Endothelial cell (in vitro differentiated cells): ENCODE results near the gene SAMD15. TPM values are rescaled to one million over a fixed set of nuclear protein-coding genes. Genes with fewer than 3 reads are reported as not detected.

ENCODE experiments used
- DNase-seq: peaks from one replicate; pipeline ENCODE4 v3.0.0; 2021; ENCODE audit warnings: low spot score
- H3K27ac Mint-ChIP-seq: one replicate; pipeline ENCODE4 v1.8.0; 2021; ENCODE audit warnings: mixed read lengths, inconsistent platforms; ENCODE audit not compliant: unreplicated experiment
- H3K27me3 Mint-ChIP-seq: one replicate; pipeline ENCODE4 v1.8.0; 2021; ENCODE audit warnings: mild to moderate bottlenecking, moderate library complexity, mixed read lengths, inconsistent platforms; ENCODE audit not compliant: unreplicated experiment
- H3K36me3 Mint-ChIP-seq: one replicate; pipeline ENCODE4 v1.8.0; 2021; ENCODE audit warnings: mild to moderate bottlenecking, low read depth, mixed read lengths, inconsistent platforms; ENCODE audit not compliant: unreplicated experiment
- H3K4me1 Mint-ChIP-seq: one replicate; pipeline ENCODE4 v1.8.0; 2021; ENCODE audit warnings: mild to moderate bottlenecking, mixed read lengths, inconsistent platforms; ENCODE audit not compliant: unreplicated experiment
- H3K4me3 Mint-ChIP-seq: one replicate; pipeline ENCODE4 v1.8.0; 2021; ENCODE audit warnings: mild to moderate bottlenecking, mixed read lengths, inconsistent platforms; ENCODE audit not compliant: unreplicated experiment
- H3K9me3 Mint-ChIP-seq: one replicate; pipeline ENCODE4 v1.8.0; 2021; ENCODE audit warnings: mixed read lengths, inconsistent platforms; ENCODE audit not compliant: unreplicated experiment
- CTCF ChIP-seq: fragments of 200-600 bp; sonication (generic); IDR thresholded peaks from one replicate; pipeline ENCODE4 v1.5.0; 2021; ENCODE audit warnings: antibody characterized with exemption; ENCODE audit not compliant: unreplicated experiment
- total RNA-seq: library from RNA; stranded (reverse); fragmentation: NEBNext Ultra II Directional; extraction: Animal tissue kit (Norgen Biotek cat#: 25700); gene quantifications from one replicate; pipeline ENCODE4 v1.2.1, GENCODE V29; 2021; ENCODE audit not compliant: unreplicated experiment

Gene SAMD15
- total RNA-seq, 1 donor from 2014 or later = 1.7 TPM

GRCh38 chr14:77375164-77375950 lies 1.8 kb upstream of the SAMD15 start:
- H3K4me3 Mint-ChIP-seq = peak overlapping the region; percentile 77
- H3K27ac Mint-ChIP-seq = no peak overlapping the region
- H3K36me3 Mint-ChIP-seq = no peaks in the 10 kb centered on the region
- no peaks in the 10 kb centered on the region for H3K9me3 Mint-ChIP-seq
- peaks cover 12% of the 10 kb centered on the region for H3K4me1 Mint-ChIP-seq
- TF ChIP-seq CTCF = no peak
- H3K27me3 Mint-ChIP-seq = peaks cover 3% of the 10 kb centered on the region
- DNase-seq = no peak

- Mint-ChIP-seq H3K27ac (peak overlapping the region; percentile 85), H3K36me3 (no peaks in the 10 kb centered on the region), H3K27me3 (peaks cover 5% of the 10 kb centered on the region), H3K4me3 (peak overlapping the region; percentile 89), H3K9me3 (no peaks in the 10 kb centered on the region), H3K4me1 (peaks cover 12% of the 10 kb centered on the region)
- DNase-seq = peak; percentile 4
- no peak for TF ChIP-seq CTCF
Observed at GRCh38 chr14:77375973-77376770, 1.0 kb upstream of the SAMD15 start.

GRCh38 chr14:77377502-77377844 lies 294 bp downstream of the SAMD15 start:
- Mint-ChIP-seq H3K27me3 (peaks cover 5% of the 10 kb centered on the region), H3K9me3 (no peaks in the 10 kb centered on the region)
- TF ChIP-seq CTCF = no peak

GRCh38 chr14:77378701-77379100 lies 1.5 kb downstream of the SAMD15 start:
- no peak for TF ChIP-seq CTCF
- Mint-ChIP-seq H3K4me1 (peaks cover 12% of the 10 kb centered on the region), H3K4me3 (no peak overlapping the region), H3K36me3 (no peaks in the 10 kb centered on the region), H3K27me3 (peaks cover 5% of the 10 kb centered on the region), H3K27ac (no peak overlapping the region), H3K9me3 (no peaks in the 10 kb centered on the region)
- DNase-seq = no peak

More at GRCh38 chr14:77377502-77377844, 294 bp downstream of the SAMD15 start:
- H3K36me3 Mint-ChIP-seq = no peaks in the 10 kb centered on the region
- peaks cover 12% of the 10 kb centered on the region for H3K4me1 Mint-ChIP-seq
- no peak overlapping the region for H3K4me3 Mint-ChIP-seq
- DNase-seq = no peak
- H3K27ac Mint-ChIP-seq = no peak overlapping the region

- Mint-ChIP-seq H3K4me3 (no peak overlapping the region), H3K4me1 (no peaks in the 10 kb centered on the region), H3K36me3 (no peaks in the 10 kb centered on the region), H3K27me3 (peaks cover 2% of the 10 kb centered on the region), H3K27ac (no peak overlapping the region), H3K9me3 (no peaks in the 10 kb centered on the region)
- no peak for TF ChIP-seq CTCF
- DNase-seq = no peak
Observed at GRCh38 chr14:77390188-77390587, 13.0 kb downstream of the SAMD15 start.
